Activated CD8-positive, alpha-beta memory T cell treated with anti-CD3 and anti-CD28 coated beads, Interleukin-2, amount 50 U/mL, for 1 hour (primary cell): ENCODE results near the gene LATS2.

Experiments used
- DNase-seq: peaks from one replicate; pipeline ENCODE4 v3.0.0-alpha.2; 2020; ENCODE audit errors: extremely low read depth

LATS2 gene

DNA sequence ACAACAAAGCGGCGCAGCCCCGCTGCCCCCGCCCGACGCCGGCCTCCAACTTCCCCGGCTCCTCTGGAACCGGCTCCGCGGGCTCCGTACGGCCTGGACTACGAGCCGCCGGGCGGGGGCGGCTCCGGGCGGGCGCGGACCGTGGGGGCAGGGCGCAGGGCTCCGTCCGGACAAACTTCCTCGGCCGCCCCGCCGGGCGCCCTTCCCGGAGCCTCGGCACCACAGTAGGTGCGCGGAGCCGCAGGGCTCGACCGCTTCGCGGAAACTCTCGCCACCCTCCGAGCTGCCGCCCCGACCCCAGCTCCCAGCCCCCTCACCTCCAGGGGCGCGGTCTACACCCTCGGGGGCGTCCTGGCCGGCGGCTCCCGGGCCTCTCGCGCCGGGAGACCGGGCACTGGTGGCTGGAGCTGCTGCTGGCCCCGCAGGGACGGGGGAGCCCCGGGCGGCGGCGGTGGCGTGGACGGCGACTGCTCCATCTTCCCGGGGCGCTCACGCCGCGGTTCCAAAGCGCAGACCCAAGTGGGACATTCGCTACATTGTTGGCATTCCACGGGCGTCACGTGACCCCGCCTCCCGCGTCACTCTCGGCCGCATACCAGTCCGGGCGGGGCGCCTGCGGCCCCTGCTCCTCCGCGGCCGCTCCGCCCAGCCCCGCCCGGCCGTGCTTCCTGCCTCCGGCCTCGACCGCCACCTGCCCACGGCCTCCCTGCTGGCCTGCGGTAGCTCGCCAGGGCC, at the start of gene LATS2:
Gene LATS2 (minus strand): TSS at position 558 of the 735 bp plus-strand sequence. CDS start 15,560 bp downstream, outside the sequence.
- DNase-seq: no peak

DNA sequence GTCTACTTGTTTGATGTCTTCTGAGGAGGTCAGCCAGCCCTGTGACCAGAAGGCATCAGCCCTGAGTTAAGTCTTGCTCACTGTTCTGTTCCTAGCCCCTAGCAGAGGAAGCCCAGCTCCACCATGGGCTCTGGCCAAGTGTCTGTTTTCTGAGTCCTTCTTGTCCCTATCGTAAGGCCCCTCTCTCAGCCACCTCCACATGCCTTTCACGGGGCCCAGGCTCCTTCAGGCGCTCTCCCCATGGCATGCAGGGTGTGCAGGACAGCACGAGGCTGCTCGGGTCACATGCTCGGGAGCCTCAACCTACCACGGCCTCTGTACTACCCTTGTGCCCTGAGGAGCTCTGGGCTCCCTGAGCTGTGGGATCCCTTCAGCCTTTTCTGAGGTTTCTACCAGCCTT, 47.8 kb upstream of the LATS2 start:
- DNase-seq: no peak

DNA sequence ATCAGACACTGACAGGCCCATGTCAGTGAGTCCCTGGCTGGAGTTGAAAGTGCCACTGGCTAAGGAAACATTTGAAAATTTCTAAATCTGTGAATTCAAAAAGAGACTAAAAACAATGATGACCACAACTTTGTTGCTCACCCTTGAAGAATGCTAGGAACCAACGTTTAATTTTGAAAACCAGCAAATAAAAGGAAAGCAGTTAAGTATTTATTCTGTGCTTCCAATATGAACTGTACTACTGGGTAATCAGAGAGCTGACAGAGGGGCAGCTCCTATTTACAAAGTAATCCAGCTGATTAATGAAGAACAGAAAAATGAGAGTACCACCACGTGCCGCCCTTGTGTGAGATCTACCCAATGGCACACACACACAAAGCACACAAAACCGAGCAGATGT, 44.7 kb upstream of the LATS2 start:
- DNase-seq: no peak

DNA sequence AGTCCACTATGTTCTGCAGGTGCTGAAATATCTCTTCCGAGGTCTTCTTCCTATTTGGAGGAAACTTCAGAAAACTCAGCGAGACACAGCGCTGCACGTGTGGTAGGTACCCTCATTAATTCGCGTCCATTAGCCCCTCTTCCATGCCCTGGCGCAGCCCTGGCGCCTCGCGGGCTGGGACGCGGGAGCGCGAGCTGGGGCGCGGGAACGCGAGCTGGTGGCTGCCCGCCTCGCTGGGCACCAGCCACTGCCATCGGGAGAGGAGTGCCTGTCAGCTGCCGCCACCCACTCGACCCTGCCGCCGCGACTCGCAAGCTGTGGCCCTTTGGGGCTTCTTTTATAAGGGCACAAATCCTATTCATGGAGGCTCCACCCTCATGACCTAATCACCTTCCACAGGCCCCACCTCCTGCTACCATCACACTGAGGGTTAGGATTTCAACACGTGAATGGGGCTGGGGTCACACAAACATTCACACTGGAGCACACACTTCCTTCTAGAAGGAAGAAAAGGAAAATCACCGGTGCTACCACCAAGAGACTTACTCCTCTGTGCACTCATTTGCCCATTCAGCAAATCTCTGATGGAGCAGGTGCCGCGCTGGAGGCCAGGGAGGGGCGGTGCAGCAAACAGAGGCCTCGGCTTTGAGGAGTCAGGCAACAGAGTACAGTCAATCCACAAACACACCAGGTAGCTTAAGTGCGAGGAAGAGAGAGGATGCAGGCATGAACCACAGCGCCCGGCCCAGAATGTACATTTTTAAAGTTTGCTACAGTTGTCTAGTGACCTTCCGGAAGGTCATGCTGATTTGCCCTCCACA, 43.0 kb upstream of the LATS2 start:
- DNase-seq: no peak

DNA sequence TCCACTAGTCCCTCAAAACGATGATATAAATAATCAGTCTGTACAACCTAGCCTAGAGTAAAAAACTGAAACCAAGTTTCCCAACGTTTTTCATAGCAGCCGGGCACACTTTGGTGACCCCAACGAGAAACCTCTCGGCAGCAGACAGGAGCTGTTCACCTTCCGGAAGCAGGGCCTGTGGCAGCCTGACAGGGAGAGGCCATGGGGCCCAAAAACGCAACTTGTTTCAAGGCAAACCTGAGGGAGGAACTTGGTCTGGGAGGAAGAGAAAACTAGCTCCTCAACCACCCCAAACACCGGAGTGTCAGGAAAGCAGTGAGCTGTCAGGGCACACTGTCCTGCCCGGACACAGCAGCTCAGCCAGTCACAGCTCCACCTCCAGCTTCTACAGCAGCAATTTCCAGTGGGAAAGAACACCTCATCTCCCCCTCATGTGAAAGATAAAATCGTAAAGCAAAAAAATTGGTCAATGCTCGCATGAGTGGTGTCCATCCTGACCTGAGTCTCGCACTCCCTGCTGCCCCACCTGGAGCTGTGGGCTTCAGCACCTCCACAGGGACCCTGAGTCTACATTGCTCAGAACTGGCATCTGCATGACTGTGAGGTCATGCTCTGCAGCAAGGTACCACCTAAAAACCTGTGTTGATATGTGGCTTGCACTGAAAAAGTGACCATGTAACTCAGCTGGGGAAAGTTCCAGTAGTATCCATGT, 40.6 kb upstream of the LATS2 start:
- no peak for DNase-seq

DNA sequence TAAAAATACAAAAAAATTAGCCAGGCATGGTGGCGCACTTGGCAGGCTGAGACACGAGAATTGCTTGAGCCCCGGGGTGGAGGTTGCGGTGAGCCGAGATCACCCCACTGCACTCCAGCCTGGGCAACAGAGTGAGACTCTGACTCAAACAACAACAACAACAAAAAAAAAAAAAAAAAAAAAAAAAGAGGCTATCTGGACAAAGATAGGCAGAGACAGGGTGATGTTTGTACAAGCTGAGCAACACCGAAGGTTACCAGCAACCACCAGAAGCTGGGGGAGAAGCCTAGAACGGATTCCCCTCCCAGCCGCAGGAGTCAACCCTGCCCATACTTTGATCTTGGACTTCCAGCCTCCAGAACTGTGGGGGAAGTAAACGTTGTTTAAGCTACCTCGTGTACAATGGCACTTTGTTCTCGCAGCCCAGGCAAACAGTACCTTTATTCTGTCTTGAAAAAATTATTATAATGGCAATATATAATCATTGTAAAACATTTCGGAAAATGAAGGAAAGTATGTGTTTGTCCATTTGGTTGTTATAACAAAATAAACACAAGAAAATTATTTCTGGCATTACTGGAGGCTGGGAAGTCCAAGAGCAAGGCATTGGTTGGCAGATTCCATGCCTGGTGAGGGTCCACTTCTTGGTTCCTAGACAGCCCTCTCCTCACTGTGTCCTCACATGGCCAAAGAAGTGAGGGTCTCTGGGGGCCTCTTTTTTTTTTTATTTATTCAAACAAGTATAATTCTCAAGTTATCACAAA, 39.8 kb upstream of the LATS2 start:
- no peak for DNase-seq

DNA sequence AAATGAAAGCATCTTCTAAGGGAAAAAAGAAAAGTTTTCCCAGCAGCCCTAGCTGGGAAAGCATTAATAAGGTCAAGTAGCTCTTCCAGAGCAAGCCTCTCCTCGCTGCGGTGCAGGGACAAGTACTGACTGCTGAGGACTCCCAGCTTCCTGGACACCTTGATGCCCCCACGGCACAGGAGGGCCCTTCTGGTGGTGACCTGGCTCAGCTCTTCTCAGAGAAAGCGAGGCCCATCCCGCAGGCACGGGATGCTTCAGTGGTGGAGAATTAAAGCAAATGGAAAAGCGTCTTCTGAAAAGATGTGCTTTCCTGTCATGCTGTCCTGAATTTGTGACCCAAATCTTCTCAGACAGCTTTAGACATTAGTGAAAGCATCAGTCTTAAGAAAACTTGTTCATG, 38.8 kb upstream of the LATS2 start:
- no peak for DNase-seq

DNA sequence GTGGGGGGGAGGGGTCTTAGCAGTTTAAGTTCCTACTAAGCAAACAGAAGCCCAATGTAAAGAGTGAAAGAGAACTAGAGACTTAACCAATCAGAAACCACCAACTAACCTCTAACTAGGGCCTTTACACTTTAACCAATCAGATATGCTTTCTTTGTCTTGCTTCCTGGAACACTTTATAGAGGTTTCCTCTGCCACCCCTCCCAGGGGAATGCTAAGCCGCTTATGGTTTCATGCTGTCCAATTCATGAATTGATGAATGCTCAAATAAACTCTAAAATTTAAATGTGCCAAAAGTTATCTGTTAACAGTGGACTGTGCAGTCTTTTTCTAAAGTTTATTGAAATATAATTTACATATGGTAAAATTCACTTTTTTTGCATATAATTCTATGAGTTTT, 33.9 kb upstream of the LATS2 start:
- DNase-seq: no peak

DNA sequence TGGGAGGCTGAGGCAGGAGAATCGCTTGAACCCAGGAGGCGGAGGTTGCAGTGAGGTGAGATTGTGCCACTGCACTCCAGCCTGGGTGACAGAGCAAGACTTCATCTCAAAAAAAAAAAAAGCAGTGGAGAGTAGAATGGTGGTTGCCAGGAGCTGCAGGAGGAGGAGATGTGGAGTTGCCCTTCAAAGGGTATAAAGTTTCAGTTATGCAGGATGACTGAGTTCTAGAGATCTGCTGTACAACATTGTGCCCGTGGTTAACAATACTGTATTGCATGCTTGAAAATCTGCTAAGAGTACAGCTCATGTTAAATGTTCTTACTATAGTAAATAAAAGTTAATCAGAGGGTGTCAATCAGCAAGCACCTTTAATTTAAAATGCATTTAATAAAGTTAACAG, 28.4 kb upstream of the LATS2 start:
- DNase-seq: no peak

DNA sequence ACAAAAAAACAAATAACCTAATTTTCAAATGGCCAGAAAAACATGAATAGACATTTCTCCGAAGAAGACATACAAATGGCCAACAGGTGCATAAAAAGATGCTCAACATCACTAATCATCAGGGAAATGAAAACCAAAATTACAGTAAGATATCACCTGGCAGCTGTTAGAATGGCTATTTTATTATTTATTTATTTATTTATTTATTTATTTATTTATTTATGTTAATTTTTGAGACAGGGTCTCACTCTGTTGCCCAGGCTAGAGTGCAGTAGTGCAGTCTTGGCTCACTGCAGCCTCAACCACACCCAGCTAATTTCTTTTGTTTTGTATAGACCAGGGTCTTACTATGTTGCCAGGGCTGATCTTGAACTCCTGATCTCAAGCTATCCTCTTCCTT, 27.1 kb upstream of the LATS2 start:
- no peak for DNase-seq

DNA sequence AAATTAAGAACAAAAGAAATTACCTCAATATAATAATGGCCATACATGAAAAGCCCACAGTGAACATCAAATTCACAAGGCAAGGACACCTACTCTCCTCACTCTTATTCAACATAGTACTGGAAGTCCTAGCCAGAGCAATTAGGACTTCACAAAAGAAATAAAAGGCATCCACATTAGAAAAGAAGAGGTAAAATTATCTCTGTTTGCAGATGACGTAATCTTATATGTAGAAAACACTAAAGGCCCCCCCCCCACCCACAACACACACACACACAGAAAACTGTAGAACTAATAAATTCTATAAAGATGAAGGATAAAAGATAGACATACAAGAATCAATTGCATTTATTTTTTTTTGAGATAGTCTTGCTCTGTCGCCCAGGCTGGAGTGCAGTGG, 25.5 kb upstream of the LATS2 start:
- no peak for DNase-seq

DNA sequence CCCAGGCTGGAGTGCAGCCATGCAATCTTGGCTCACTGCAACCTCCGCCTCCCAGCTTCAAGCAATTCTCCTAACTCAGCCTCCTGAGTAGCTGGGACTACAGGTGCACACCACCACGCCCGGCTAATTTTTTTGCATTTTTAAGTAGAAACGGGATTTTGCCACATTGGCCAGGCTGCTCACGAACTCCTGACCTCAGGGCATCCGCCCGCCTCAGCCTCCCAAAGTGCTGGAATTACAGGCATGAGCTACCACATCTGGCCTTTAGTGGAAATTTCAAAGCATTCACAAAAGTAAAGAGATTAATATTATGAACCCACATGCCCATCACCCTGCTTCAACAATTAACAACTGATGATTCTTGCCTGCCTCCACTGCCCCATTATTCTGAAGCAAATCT, 20.5 kb upstream of the LATS2 start:
- DNase-seq: no peak

DNA sequence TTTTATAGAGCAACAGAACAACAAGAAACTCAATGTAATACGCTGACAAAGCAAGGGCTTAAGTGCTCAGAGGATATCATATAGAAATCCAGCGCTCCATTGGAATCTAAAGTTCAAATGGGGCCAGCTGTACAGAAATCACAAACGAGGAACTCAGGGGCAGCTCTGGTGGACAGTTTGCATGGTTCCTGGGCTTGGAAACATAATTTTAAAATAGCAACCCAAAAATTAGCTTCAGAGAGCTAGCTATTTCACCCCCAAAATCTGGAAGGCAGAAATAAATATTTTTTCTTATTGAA, 19.2 kb upstream of the LATS2 start:
- DNase-seq: no peak

DNA sequence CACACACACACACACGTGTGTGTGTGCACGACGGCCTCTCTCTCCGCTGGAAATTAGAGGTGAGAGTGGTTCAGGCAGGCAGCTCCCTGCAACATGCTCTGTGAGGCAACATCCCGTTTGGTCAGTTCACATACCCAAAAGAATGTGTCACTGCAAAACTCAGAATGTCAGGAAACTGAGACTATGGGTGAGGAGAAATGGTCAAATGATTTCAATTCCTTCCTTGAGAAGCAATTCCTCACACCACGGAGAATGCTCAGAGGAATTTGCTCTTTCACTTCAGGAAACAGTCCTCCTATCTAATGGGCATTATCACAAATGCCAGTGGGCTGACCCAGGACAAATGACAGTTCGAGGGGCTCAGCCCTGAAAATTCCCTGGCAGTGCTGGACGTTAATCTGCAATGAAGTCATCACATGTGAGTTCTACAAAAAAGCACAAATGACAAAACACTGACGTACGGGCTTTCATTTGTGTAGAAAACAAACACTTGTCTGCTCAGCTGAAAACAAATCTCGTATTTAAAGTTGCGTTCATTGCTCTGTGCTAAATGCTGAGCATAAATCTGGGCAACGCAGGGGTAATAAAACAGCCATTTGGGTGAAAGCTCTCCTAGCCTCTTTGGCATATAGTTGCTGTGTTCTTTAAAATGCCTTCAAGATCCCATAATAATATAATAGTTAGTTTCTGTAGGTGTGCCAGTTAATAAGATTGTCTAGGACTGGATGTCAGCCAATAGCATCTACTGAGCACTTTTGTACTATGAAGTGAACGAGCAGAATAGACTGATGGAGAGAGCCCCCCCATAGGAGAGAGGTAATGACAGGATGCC, 18.6 kb upstream of the LATS2 start:
- DNase-seq: no peak

DNA sequence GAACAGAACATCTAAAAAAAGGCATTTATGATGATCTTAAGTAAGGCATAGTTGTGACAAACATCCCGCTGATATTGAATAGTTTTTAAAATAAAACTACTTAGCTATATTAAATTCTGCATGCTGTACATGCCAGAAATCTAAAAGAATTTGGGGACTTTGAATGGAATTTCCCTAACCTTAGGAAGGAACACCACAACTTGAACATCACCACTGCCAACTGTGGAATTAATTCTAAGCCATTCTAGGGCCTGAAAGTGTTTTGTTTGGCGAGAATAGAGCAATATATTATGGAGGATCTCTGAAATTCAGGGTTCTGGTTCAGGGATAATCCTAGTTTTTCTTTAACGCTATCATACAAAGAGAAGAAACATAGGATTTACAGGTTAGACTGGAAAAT, 17.8 kb upstream of the LATS2 start:
- no peak for DNase-seq

DNA sequence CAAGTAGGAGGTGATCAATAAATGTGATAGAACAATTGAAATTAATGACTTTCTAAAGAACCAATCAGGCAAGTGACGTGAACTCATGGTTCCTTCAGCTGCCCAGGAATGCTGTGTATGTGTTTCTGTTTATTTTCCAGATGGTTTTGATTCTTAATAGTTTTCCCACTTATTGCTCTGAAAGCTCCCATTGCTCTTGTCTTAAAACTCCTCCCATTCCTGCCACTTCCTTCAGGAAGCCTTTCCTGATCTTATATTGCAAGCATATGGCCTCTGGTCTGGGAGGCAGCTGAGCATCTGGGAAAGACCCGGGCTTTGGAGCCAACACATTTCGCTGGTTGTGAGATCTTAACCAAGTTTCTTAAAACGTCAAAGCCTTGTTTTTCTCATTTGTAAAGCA, 17.1 kb upstream of the LATS2 start:
- DNase-seq: no peak

DNA sequence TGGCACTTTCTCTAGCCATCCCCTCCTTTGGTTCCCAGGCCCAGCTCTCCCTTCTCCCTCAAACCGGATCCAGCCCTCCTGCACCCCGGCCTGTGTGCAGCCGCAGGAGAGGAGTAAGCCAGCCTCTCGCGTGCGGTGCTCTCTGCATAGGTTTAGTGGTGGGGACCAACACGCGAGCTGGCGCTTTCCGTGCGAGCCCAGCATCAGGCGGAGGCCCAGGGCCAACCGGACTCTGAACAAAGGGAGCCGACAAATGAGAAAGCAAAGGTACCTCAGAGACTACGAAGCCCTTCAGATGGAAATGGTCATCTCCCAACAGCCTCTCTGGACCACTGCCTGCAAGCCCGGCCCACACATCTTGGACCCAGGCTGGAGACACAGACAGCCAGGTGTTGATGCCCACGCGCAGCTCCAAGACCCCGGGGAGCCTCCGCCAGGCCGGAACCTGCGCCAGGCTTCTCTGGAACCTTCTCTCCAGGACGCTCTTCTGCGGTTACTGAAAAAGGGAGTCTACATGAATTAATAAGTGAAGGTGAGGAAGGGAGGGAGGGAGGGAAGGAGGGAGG, 16.5 kb upstream of the LATS2 start:
- no peak for DNase-seq

DNA sequence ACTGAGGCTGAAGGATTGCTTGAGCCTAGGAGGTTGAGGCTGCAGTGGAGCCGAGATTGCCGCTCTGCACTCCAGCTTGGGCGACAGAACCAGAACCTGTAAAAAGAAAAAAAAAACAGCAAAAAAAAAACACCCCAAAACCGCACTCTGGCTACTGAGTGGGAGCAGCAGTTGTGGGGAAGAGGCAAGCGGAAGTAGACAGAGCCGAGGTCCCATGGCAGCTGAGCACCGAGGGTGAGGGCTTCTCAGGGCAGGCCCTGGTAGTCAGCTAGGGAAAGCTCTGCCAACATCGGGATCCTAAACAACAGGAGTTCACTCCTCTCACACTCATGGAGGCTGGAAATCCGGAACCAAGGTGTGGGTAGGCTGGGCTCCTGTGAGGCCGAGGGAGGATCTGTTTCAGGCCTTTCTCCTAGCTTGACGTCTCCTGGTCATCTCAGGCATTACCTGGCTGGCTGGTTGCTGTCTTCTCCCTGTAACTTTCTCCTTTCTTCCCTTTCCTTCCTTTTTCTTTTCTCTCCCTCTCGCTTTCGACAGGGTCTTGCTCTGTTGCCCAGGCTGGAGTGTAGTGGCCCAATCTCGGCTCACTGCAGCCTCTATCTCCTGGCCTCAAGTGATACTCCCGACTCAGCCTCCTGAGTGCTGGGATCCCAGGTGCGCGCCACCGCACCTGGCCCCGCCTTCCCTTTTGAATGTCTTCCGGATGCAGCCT, 15.8 kb upstream of the LATS2 start:
- DNase-seq: no peak

DNA sequence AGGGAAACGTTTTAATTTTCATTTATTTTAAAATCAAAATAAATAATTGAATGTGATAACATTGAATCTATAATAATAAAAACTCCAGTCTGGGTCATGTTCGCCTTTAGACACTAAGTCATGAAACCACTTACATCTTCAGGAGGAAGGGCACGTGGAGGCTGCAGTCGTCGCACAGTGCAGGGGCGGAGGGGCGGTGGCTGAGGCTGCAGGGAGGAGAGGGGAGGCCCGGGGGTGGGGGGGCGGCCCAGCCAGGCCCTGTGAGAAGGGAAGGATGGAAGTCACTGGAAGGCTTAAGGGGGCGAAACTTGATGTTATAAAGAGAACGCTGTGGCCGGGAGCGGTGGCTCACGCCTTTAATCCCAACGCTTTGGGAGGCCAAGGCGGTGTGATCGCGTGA, 14.9 kb upstream of the LATS2 start:
- no peak for DNase-seq
